NCI-H2107 treated with DMSO at 0.1 percent for 48 hours (cell line): ENCODE data around the gene TYRP1.

Experiments
- DNase-seq: peaks from one replicate; lab custom pipeline; 2025; ENCODE audit not compliant: unreplicated experiment; lab: John Stamatoyannopoulos, UW

Gene TYRP1

DNA sequence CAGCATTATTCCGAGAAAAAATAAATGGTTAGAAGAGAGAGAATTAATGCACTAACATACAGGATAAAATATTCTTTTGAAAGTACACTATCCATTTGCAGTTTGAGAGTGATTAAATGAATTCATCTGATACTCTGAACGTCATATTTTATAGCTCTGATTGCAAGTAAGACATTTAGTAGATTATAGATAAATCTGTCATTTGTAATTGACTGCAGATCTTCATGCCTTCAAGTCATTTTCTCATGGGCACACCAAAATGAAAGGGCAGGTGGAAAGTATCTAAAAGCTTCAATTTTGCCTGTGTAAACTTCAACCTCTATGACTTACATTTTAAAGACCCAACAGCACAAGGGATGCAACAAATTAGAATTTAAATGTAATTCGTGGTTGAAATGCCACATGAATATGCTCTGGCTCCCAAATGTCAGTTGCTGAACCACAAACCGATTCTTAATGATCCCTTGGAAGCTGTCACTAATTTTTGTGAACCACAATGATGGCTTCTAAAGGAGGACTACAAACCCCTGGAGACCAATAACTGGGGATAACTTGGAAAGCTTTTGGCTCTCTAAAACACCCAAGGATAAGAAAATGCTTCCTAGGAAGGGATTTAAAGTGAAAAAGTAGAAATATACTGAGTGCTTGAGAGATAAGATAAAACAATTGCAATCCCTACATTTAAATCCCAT lies 3.9 kb downstream of the TYRP1 start:
- DNase-seq: no peak

DNA sequence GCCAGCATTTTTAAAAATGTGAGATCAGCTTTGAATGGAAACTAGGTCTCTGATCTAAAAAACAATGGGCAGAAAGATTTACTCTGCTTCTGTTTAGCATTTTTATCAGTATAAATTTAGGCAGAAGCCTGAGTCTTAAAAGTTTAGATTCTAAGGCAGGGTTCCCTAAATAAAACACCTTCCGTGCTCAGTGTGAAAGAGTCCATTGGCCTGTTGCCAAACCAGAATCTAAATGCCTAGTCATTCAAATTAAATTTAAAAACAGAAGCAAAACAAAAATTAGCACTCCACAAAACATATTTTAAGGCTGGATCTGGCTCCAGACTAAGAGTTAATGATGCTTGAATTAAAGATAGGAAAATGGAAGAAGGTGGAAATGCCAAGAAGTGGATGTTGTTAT lies 4.5 kb downstream of the TYRP1 start:
- DNase-seq: no peak

DNA sequence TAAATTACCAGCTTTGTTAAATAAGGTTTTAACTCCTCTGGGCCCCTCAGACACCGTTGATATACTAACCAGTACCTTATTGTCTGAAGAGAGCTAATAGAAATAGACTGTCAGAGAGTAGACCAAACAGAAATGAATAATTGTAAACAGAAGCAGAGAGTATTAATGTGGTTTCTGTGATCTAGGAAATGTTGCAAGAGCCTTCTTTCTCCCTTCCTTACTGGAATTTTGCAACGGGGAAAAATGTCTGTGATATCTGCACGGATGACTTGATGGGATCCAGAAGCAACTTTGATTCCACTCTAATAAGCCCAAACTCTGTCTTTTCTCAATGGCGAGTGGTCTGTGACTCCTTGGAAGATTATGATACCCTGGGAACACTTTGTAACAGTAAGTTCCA lies 5.1 kb downstream of the TYRP1 start:
- DNase-seq: no peak

DNA sequence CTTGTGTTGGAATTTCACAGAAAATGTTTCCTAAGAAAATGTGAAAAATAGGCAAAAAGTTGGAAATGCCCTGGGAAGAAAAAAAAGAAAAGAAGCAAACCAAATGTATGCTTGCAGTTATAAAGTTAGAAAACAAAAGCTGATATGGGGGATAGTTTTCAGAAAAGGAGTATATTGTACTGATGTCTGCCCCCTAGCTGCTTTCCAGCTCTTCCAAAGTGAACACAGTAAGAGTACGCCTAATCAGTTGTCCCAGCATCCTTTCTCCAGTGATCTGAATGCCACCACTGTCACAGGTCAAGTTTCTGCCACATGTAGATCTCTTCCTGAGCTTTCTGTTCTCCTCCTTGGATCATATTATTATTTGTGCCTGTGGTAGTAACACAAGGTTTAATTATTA lies 5.8 kb downstream of the TYRP1 start:
- no peak for DNase-seq

DNA sequence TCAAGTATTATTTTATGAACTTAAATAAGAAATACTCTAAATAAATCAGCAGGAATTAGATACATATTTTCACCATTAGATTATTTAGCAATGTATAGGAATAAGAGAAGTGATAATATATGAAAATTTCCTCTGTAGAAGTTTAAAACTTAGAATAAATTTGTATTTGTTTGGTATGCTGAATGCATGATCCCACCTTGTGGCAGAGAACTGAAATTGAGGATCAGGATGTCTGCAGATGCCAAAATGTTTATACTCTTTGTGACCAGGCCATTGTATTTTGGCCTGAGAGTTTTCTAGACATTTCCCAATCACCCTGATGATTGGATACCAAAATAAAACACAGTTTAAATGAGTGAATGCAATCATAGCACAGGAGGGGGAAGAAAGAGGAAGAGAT lies 6.3 kb downstream of the TYRP1 start:
- no peak for DNase-seq

DNA sequence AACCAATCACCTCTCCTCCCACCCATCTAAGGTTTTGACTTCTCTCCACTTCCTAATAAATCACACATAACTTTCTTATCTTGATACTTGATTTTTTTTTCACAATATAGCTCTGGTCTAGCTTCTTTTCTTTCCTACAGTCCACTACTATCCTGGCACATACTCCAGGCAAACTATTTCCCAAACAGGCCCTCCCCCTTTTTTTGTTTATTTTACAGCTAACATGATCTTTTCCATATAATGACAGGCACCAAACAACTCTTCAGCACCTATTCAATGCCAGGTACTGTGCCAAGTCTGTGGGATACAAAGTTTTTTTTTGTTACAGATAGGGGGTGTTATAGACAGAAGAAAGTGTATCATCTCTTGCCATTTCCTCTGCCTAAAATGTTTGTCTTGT lies 7.9 kb downstream of the TYRP1 start:
- DNase-seq: no peak

DNA sequence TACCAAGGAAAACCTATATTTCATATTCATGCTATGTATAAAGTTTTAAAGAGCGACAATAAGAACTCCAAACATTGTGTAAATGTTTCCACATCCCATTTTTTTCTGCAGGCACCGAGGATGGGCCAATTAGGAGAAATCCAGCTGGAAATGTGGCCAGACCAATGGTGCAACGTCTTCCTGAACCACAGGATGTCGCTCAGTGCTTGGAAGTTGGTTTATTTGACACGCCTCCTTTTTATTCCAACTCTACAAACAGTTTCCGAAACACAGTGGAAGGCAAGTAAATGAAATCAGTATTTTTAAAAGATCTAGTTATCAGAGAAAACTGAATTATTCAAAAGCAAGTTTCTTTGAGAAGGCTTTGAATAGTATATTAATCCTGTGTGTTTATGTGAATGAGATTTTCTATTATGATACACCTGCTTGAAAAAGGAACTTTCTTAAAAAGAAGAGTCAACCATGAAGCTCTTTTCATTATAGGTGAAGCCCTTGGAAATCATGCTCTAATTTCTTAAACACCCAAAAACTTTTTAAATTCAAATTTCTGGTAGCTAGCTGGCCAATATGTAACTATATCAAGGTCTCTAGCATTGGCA lies 9.1 kb downstream of the TYRP1 start:
- DNase-seq: peak; percentile 63

DNA sequence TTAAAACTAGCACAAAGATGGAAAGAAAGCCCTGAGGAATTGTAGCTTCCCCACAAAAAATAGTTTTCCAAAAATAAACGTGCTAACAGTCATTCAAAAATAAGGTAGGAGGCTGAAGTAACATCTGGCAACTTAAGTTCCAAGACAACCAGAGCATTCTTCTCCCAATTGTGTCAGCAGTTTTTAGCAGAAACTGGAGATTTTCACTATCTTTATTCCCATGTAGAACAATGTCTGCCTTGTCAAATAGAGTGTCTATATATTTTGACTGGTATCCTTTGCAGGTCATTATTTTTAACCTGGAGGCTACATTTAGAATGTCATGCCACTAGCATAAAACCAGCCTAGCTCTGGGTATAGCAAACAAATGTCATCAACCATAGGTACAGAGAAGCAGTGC lies 10.8 kb downstream of the TYRP1 start:
- no peak for DNase-seq

DNA sequence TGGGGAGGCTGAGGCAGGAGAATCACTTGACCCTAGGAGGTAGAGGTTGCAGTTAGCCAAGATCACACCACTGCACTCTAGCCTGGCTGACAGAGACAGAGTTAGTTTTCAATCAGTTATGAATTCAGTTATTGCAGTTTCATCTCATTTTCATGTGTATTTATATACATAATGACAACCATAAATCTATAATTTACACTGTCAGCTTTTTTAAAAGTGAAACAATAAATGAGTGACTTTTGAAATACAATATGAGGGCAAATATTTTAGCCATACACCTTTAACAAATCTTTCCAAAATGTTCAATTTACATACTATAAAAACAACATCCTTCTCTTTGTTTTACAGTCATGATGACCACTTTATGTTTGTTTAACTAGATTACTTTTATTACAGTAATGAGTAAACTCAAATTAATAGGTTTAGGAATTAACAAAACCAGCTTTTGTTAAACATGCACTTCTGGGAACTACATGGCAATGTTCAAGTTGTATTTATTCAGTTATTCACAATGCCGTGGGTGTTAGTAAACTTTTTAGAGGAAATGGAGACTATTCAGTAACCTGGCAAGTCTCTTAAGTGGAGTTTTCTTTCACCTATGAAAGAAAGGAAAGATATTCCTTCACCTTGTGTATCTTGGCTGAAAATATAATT lies 12.7 kb downstream of the TYRP1 start:
- no peak for DNase-seq

DNA sequence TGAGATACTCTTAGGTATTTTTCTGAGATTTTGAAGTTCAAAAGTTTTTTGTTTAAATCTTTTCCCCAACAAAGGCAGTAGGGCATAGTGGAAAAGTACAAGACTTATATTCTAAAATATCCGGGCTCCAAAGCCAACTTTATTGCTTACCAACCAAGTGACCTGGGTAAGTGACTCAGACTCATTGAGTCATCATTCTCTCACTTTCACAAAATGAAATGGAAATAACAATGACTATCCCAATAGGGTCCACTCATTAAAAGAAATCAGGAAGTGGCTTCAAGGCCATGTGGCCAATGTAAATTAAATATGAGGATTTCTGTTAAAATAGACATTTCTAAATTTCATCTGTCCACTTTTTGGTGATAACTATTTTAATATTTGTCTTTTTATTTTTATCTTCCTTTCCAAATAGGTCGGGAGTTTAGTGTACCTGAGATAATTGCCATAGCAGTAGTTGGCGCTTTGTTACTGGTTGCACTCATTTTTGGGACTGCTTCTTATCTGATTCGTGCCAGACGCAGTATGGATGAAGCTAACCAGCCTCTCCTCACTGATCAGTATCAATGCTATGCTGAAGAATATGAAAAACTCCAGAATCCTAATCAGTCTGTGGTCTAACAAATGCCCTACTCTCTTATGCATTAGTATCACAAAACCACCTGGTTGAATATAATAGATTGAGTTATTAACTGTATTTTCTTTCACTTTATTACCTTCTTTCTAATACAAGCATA lies 15.5 kb downstream of the TYRP1 start:
- no peak for DNase-seq

DNA sequence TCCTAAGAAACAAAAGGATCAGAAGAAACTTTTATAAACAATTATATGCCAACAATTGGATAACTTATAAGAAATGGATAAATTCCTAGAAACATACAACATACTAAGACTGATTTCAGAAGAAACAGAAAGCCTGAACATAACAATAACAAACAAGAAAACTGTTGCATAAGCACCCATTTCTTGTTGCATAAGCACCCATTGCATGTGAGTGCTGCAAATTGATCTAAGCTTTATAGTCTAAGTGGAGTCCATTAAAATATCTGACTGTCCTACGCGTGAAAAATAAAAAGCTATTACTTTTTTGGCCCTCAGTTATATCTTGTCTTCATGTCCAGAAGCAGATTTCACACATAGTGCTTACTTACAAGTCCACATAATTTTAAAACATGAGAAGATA lies 19.3 kb downstream of the TYRP1 start:
- no peak for DNase-seq

DNA sequence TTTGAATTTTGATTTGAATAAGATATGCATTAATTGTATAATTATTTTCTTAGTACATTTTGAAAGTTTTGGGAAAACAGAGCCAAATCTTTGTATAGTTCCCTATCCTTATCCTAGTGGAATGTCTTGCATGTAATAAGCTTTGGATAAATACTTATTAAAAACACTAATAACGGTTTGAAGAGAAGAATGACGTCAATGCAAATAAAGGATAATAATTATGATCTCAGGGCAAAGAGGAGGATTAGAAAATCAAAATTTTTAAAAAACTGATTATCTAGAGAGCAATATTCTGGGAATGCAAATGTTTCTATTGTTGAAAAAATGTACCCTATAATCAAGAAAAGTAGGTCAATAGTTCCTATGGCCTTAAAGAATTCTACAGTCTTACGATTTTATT lies 22.1 kb downstream of the TYRP1 start:
- no peak for DNase-seq

DNA sequence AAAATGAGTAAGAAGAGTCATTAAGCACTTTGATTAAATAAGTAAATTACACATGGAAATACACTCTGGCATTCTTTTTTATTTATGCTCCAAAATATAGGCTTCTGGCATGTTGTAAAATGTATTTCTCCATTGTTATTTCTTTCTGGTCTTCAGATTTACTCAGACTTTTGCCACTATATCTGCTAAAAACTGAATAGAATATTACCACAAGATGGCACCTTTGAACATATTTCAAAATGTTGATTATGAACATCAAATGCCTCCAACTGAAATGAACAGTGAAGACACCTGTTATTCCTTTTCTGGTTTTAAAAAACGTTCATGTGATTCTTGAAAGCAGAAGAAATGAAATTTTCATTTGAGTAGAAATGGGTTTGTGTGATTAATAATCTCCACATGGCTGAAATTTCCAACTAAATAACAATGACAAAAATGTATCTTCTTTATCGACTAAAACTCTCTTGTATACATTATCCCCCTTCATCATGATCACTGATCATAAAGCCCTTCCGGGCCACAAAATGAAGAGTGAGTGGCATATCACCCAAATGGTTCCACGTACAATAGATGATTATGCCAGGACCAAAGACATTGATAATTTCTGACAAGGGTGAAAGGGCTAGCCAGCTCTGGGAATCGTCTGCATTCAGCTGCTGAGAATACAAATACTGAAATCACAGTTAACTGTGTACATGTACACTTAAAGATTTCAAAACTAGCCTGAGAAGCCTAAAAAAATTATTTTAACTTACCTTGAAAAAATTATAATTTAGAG lies 23.8 kb downstream of the TYRP1 start:
- DNase-seq: no peak

DNA sequence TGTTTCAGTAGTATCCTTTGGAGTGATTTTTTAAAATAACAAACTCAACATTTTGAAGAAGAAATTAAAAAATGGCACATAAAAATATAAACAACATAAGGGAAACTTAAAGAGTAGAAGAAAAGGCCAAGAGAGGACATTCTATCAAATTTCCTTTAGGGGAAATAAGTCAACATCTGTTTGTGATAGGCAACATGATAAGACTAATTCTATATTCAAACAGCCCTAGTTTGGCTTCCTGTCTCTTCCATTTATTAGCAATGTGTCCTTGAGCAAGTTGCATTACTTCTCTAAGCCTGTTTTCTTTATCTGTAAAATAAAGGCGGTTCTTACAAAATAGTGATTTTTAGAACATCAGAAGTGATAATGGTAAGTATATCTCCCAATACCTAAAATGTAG lies 24.7 kb downstream of the TYRP1 start:
- no peak for DNase-seq

DNA sequence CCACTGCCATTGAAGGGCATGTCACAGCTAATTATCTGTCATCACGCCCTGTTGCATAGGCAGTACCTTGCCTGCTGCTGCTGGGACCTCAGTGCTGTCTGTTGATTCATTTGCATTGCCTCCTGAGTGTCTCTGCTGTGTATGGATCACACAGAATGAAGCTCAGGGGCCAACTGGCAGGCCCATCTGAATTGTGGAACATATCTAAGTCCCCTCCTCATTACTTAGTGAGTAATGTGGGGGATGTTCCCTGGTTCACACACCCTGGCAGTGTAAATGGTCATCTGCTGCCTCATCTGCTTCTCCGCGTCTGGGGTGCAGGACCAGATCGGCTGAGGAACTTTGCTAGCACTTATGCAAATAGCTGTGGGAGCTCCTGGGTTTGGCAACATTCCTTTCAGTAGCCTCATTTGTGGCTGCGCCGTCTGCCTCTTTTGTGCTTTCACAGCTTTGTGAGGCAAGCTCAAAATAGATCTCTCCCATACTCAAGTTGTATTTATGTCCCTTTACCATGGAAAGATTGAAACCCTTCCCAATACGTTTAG lies 25.4 kb downstream of the TYRP1 start:
- peak; percentile 37 for DNase-seq

DNA sequence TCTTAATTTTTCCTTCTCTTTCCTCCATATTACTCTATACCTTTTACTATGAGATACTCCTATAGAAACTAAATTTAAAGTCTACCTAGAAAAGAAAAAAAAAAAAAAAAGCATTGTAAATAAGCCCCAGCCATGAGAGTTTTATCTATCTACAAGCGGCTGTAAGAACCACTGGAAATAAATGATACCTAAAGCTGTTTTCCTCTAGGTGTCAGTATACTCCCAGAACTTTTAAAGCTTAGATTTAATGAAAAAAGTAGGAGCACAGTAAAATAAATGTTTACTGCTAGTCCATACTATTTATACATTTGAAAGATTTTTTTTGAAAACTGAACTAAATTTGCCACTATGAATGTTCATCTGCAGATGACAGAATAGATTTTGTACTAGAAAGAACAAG lies 26.2 kb downstream of the TYRP1 start:
- peak; percentile 72 for DNase-seq

DNA sequence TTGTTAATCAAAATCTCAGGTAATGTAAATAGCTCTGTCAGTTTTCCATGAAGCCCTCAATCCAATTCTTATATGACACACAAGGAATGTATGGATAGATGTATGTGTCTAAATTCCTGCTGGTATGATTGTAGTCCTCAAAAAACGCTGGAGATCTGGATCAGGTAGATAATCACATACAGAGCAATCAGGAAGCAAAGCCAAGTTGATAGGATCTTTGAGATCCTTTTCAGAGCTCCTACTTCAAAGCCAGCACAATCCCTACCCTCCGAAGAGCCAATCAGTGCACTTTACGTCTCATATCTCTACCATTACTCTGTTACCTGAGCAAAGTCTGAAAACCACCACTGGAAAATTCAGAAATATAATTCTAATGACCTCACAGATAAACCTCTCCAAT lies 27.4 kb downstream of the TYRP1 start:
- no peak for DNase-seq

DNA sequence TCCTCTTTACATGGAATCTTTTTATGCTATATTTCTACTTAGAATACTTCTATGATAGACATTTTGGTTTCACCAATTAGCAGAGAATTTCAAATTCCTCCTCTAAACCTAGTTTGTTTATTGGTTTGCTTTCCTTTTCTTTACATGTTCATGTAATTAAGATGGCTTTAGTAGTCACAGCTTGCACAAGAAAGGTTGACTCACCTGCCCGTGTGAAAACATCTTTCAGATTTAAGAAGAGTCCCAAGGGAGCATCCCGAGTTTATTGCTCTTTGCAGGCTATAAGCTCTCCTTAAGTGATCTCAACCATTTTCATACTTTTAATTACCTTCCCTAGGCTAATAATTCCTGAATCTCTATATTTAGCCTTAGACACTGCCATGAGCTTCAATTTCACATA lies 28.9 kb downstream of the TYRP1 start:
- DNase-seq: peak; percentile 28

DNA sequence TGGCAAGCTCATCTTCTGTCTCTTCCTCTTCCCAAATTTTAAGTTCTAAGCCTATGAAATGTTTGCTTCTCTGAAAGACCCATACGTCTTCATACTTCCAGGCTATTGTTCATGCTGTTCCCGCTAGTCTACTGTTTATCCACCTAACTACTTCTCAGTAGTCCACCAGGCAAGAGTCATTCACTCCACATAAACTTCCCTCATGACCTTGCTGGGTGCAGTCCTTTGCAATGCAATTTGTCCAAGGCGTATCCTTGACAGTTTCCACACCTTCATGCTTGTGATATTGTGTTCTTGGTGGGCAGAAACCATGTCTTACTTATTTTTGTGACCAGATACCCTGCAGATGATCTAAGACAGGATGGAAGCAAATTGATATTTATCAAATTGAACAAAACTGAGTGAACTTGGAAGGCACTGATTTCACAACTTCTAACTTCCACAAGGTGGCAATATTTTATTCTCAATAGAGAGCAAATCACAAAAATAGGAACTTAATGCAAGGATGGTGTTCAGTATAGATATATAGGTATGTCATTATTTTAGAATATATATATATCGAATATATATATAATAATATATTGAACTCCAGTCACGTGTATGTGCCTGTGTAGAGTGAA lies 30.3 kb downstream of the TYRP1 start:
- DNase-seq: no peak

DNA sequence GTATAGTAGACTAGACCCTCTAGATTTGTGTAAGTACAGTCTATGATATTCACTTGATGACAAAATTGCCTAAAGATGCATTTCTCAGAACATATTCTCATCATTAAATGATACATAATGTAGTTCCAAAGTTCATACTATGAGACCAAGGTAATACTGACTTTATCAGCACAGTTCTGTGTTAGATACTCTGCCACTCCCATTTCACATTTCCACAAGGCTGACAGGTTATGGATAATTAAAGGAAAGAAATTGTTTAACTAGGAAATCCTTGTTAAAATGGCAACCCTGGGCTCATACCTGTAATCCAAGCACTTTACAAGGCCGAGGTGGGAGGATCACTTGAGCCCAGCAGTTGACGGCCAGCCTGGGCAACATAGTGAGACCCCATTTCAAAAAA lies 33.6 kb downstream of the TYRP1 start:
- DNase-seq: no peak

DNA sequence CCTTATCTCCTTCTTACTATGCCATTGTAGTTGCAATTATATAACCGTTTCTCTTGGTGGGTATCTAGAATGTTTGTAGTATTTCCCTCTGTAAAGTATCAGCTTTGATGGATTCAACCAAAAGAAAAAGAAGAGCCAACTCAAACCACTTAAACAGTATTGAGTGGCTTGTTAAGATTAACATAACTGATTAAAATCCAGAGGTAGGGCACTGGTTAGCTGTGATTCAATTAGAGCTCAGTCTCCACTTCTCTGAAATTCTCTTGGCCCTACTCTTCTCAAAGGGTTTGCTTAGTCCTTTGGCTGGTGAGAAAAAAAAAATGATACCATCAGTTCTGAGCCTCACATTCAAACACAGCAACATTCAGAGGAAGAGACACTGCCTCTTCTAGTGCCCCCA lies 37.0 kb downstream of the TYRP1 start:
- DNase-seq: no peak
